Mucosa of stomach (tissue), 1 donor: ENCODE data around the gene UBALD1.
"Not testable (repeated sequence)": the region's sequence is repeated elsewhere in the genome, so short reads cannot be mapped to it uniquely, and the experiment has no call there.

Experiments
- H3K27me3 ChIP-seq: one replicate; pipeline ENCODE4 v1.7.0; 2013; ENCODE audit warnings: mild to moderate bottlenecking, low read length; ENCODE audit not compliant: control insufficient read depth, insufficient read depth
- H3K36me3 ChIP-seq: one replicate; pipeline ENCODE4 v1.7.0; 2013; ENCODE audit warnings: low read length; ENCODE audit not compliant: control insufficient read depth, insufficient read depth
- H3K4me1 ChIP-seq: one replicate; pipeline ENCODE4 v1.7.0; 2013; ENCODE audit warnings: mild to moderate bottlenecking, low read length; ENCODE audit not compliant: control insufficient read depth, insufficient read depth
- H3K4me3 ChIP-seq: one replicate; pipeline ENCODE4 v1.7.0; 2013; ENCODE audit warnings: low read length
- H3K9ac ChIP-seq: one replicate; pipeline ENCODE4 v1.7.0; 2013; ENCODE audit warnings: mild to moderate bottlenecking, low read length, moderate library complexity
- H3K9me3 ChIP-seq: one replicate; pipeline ENCODE4 v1.7.0; 2013; ENCODE audit warnings: mild to moderate bottlenecking, low read length, moderate library complexity; ENCODE audit not compliant: control insufficient read depth
- donor health status: Pancreatic carcinoma.

UBALD1 gene

DNA sequence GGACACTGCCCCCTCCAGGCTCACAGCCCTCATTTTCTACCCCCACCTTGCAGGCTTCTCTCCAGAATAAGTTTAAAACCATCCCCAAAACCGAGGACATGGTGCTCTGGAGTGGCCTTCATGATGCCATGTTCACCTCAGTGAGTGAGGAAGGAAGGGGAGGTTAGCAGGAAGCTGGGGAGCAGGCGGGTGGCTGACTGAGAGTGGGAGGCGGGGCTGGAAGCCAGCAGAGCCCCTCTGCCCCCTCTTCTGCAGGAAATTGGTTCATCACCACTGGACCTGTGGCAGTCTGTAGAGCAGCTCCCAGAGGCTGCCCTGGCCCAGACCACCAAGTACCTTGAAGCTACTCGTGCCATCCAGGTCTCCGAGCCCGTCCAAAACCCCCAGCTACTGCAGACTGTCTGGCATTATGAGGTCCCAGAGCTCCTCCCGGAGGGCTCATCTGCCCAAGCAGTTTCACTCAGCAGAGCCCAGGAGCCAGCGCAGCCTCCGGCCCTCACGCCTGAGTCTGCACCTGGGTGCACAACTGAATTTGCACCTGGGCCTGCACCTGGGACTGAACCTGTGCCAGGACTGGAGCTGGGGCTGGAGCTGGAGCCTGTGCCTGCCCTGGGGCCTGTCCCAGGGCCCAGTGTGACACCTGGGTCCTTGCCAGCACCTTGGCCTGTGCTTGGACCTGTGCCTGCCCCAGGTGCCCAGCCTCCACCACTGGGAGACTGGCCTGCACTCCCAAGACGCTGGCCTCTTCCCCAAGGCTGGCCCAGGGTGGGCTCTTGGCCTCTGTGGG lies 39.6 kb downstream of the UBALD1 start:
- Histone ChIP-seq H3K36me3 (no peaks in the 10 kb centered on the region), H3K9me3 (no peaks in the 10 kb centered on the region), H3K4me3 (no peak overlapping the region), H3K27me3 (no peaks in the 10 kb centered on the region), H3K9ac (no peak overlapping the region), H3K4me1 (no peaks in the 10 kb centered on the region)

DNA sequence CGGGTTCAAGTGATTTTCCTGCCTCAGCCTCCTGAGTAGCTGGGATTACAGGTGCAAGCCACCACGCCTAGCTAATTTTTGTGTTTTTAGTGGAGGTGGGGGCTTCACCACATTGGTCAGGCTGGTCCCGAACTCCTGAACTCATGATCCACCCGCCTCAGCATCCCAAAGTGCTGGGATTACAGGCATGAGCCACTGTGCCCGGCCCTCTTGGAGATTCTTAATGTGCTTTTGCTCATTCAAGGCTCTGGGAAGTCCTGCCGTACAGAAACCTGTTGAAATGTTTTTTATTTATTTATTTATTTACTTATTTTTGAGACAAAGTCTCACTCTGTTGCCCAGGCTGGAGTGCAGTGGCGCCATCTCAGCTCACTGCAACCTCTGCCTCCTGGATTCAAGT lies 40.8 kb downstream of the UBALD1 start:
- H3K27me3 ChIP-seq, H3K4me3 ChIP-seq, H3K9me3 ChIP-seq, H3K4me1 ChIP-seq, H3K36me3 ChIP-seq, H3K9ac ChIP-seq: not testable (repeated sequence)

DNA sequence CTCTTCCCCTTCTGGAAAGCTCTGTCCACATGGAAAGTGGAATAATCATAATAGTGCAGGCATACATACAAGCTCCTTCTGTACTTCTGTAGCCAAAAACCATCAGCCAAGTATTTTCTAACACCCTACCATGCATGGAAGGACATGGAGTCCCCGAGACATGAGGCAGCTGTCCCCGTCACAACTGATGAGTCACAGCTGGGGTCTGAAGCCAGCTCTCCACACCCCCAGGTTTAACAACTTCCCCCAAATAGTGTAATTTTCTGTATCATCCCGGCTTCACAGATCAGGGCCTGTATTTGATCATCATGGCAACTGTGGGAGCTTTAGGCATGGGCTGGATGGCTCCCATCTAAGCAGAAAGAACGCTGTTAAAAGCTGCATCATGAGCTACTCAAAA lies 42.0 kb downstream of the UBALD1 start:
- no peaks in the 10 kb centered on the region for H3K36me3 ChIP-seq
- H3K9me3 ChIP-seq, result no peaks in the 10 kb centered on the region
- H3K4me1 ChIP-seq, result no peaks in the 10 kb centered on the region
- no peaks in the 10 kb centered on the region for H3K27me3 ChIP-seq
- no peak overlapping the region for H3K4me3 ChIP-seq
- no peak overlapping the region for H3K9ac ChIP-seq

DNA sequence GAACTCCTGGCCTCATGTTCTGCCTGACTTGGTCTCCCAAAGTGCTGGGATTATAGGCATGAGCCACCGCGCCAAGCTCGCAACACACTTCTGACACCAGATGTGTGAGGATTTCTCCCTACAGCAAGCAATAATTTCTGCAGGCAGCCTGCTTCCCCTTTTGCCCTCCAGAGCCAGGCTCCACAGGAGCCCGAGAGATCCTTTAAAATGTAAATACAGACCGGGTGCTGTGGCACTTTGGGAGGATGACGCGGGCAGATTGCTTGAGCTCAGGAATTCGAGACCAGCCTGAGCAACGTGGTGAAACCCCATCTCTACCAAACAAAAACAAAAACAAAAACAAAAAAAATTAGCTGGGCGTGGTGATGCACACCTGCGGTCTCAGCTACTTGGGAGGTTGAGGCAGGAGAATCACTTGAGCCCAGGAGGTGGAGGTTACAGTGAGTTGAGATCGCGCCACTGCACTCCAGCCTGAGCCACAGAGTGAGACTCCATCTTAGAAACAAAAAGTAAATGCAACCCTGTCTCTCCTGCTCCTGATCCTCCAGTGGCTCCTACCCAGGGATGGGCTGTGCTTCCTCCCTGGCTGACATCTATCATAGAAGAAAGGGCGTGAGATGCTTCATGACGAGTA lies 43.9 kb downstream of the UBALD1 start:
- no peak overlapping the region for H3K9ac ChIP-seq
- no peaks in the 10 kb centered on the region for H3K9me3 ChIP-seq
- no peaks in the 10 kb centered on the region for H3K36me3 ChIP-seq
- H3K4me1 ChIP-seq, result no peaks in the 10 kb centered on the region
- H3K4me3 ChIP-seq, result no peak overlapping the region
- no peaks in the 10 kb centered on the region for H3K27me3 ChIP-seq

DNA sequence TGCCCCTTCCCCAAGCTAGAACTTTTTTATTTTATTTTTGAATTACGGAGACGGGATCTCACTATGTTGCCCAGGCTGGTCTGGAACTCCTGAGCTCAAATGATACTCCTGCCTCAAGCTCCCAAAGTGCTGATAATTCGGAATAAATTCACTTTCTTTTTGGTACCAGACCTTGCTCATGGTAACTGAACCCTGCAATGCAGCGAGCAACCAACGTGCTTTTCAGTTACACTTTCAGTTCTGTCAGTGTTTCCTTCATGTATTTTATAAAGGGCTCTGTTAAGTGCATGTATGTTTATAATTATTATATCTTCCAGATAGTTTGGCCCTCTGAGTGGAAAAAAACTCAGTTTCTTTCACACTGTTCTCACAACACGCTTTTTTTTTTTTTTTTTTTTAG lies 44.6 kb downstream of the UBALD1 start:
- Histone ChIP-seq H3K4me1 (no peaks in the 10 kb centered on the region), H3K36me3 (no peaks in the 10 kb centered on the region), H3K4me3 (no peak overlapping the region), H3K27me3 (no peaks in the 10 kb centered on the region), H3K9ac (no peak overlapping the region), H3K9me3 (no peaks in the 10 kb centered on the region)

- Histone ChIP-seq H3K4me1 (no peaks in the 10 kb centered on the region), H3K4me3 (no peak overlapping the region), H3K9me3 (no peaks in the 10 kb centered on the region), H3K9ac (no peak overlapping the region), H3K36me3 (no peaks in the 10 kb centered on the region), H3K27me3 (no peaks in the 10 kb centered on the region)
These were observed 48.5 kb downstream of the UBALD1 start for GRCh38 chr16:4566144-4566543.

- no peaks in the 10 kb centered on the region for H3K36me3 ChIP-seq
- no peaks in the 10 kb centered on the region for H3K27me3 ChIP-seq
- no peak overlapping the region for H3K4me3 ChIP-seq
- H3K9ac ChIP-seq, result no peak overlapping the region
- no peaks in the 10 kb centered on the region for H3K4me1 ChIP-seq
- no peaks in the 10 kb centered on the region for H3K9me3 ChIP-seq
These were observed 49.9 kb downstream of the UBALD1 start for GRCh38 chr16:4564661-4565267.

GRCh38 chr16:4561596-4561995 lies 53.1 kb downstream of the UBALD1 start:
- no peaks in the 10 kb centered on the region for H3K9me3 ChIP-seq
- H3K36me3 ChIP-seq, result no peaks in the 10 kb centered on the region
- H3K9ac ChIP-seq, result no peak overlapping the region
- H3K4me1 ChIP-seq, result no peaks in the 10 kb centered on the region
- H3K27me3 ChIP-seq, result no peaks in the 10 kb centered on the region
- H3K4me3 ChIP-seq, result no peak overlapping the region
